HepG2 (cell line): ENCODE measurements around the gene PRRT2. TPM values are rescaled to one million over a fixed set of nuclear protein-coding genes. Genes with fewer than 3 reads are reported as not detected.

Experiments used
- AGO2 ChIP-seq: fragments of 200-400 bp; formaldehyde crosslinking; optimal IDR thresholded peaks from 2 replicates; pipeline ENCODE3; 2017; ENCODE audit warnings: mild to moderate bottlenecking, low read depth, low read length, moderate library complexity
- HBP1 ChIP-seq: IDR thresholded peaks from 2 replicates; pipeline ENCODE4 v1.6.1; 2016; ENCODE audit warnings: low read depth, control low read depth
- HDAC1 ChIP-seq: sonication (generic); formaldehyde crosslinking; IDR thresholded peaks from 2 replicates; pipeline ENCODE4 v1.5.1; 2020; ENCODE audit warnings: mild to moderate bottlenecking, missing genetic modification reagents
- HDAC2 ChIP-seq: sonication (generic); formaldehyde crosslinking; IDR thresholded peaks from 2 replicates; pipeline ENCODE4 v1.4.0; 2020; ENCODE audit warnings: missing genetic modification reagents
- HES4 ChIP-seq: sonication (generic); formaldehyde crosslinking; IDR thresholded peaks from 2 replicates; pipeline ENCODE4 v1.9.0; 2021; ENCODE audit warnings: mild to moderate bottlenecking, missing genetic modification reagents, borderline replicate concordance
- HINFP ChIP-seq: sonication (generic); formaldehyde crosslinking; IDR thresholded peaks from 2 replicates; pipeline ENCODE4 v1.4.0; 2020; ENCODE audit warnings: low read depth, mild to moderate bottlenecking, missing genetic modification reagents
- IKZF5 ChIP-seq: IDR thresholded peaks from 2 replicates; pipeline ENCODE4 v1.6.1; 2018; ENCODE audit warnings: missing genetic modification reagents, mild to moderate bottlenecking, missing compliant biosample characterization
- IRF2 ChIP-seq: IDR thresholded peaks from 2 replicates; pipeline ENCODE4 v1.6.1; 2018; ENCODE audit warnings: missing genetic modification reagents, missing compliant biosample characterization
- PHF8 ChIP-seq: sonication (generic); formaldehyde crosslinking; IDR thresholded peaks from 2 replicates; pipeline ENCODE4 v1.5.0; 2020; ENCODE audit warnings: missing genetic modification reagents
- TCF7 ChIP-seq: sonication (generic); IDR thresholded peaks from 2 replicates; pipeline ENCODE4 v1.6.1; 2016; ENCODE audit warnings: antibody characterized with exemption, low read depth
- WIZ ChIP-seq: sonication (generic); formaldehyde crosslinking; IDR thresholded peaks from 2 replicates; pipeline ENCODE4 v1.5.1; 2020; ENCODE audit warnings: mild to moderate bottlenecking, missing genetic modification reagents
- ZFX ChIP-seq: sonication (generic); formaldehyde crosslinking; IDR thresholded peaks from 2 replicates; pipeline ENCODE4 v1.4.0; 2020; ENCODE audit warnings: mild to moderate bottlenecking, low read depth, missing genetic modification reagents, moderate library complexity
- ZNF225 ChIP-seq: sonication (generic); formaldehyde crosslinking; IDR thresholded peaks from 2 replicates; pipeline ENCODE4 v1.4.0; 2020; ENCODE audit warnings: mild to moderate bottlenecking, missing genetic modification reagents
- ZNF510 ChIP-seq: sonication (generic); formaldehyde crosslinking; IDR thresholded peaks from 2 replicates; pipeline ENCODE4 v1.4.0; 2020; ENCODE audit warnings: low read depth, mild to moderate bottlenecking, missing genetic modification reagents
- ZNF567 ChIP-seq: sonication (generic); formaldehyde crosslinking; IDR thresholded peaks from 2 replicates; pipeline ENCODE4 v1.8.1; 2023; ENCODE audit warnings: mild to moderate bottlenecking, missing genetic modification reagents, borderline replicate concordance
- ZNF569 ChIP-seq: sonication (generic); formaldehyde crosslinking; IDR thresholded peaks from 2 replicates; pipeline ENCODE4 v1.5.0; 2020; ENCODE audit warnings: mild to moderate bottlenecking, missing genetic modification reagents, moderate library complexity, borderline replicate concordance
- ZNF615 ChIP-seq: sonication (generic); formaldehyde crosslinking; IDR thresholded peaks from 2 replicates; pipeline ENCODE4 v1.5.0; 2020; ENCODE audit warnings: mild to moderate bottlenecking, missing genetic modification reagents, borderline replicate concordance
- ZNF687 ChIP-seq: sonication (generic); formaldehyde crosslinking; IDR thresholded peaks from 2 replicates; pipeline ENCODE4 v1.5.1; 2020; ENCODE audit warnings: mild to moderate bottlenecking, missing genetic modification reagents, moderate library complexity
- ZSCAN5A ChIP-seq: sonication (generic); formaldehyde crosslinking; IDR thresholded peaks from 2 replicates; pipeline ENCODE4 v1.8.0; 2022; ENCODE audit warnings: mild to moderate bottlenecking, missing genetic modification reagents, borderline replicate concordance
- polyA plus RNA-seq, 8 experiments: library from polyadenylated mRNA; depleted of rRNA in 3 of 8; stranded (reverse) in 7 of 8; unstranded in 1 of 8; fragments of >200 nt; fragmentation: Illumina TruSeq in 4 of 8; extraction: Trizol in 4 of 8; gene quantifications; 2 replicates each; pipeline versions ENCODE4 v1.2.1 to v1.2.3, GENCODE V29; 2011 to 2016; ENCODE audit warnings: low read depth in 4 of 8, missing spikeins in 1 of 8, mixed read lengths in 1 of 8; ENCODE audit not compliant: insufficient read depth in 1 of 8
- total RNA-seq, 5 experiments: library from RNA; depleted of rRNA; stranded (reverse); fragments of >200 nt; fragmentation: Illumina TruSeq; extraction: Trizol; gene quantifications; 2 replicates each; pipeline ENCODE4 v1.2.3, GENCODE V29; 2016; ENCODE audit warnings: low read depth in 1 of 5

The PRRT2 gene
- total and polyA plus RNA-seq, 2 of the 13 experiments (the other 11 are each of a cell fraction or from before 2014, with no cell fraction given): 0.51 to 1.1 TPM

GRCh38 chr16:29816694-29817441 is 4.9 kb downstream of the PRRT2 start (continued):
- TF ChIP-seq HINFP (no peak), HDAC2 (CRISPR knock-in tag) (no peak), WIZ (CRISPR knock-in tag) (peak; percentile 53; the same call in 1 of the 2 replicates), ZNF567 (no peak), ZFX (CRISPR knock-in tag) (no peak; the same call in 1 of the 2 replicates), HES4 (CRISPR knock-in tag) (peak; percentile 94), ZNF225 (CRISPR knock-in tag) (peak; percentile 81; the same call in 1 of the 2 replicates), HBP1 (CRISPR knock-in tag) (peak; percentile 64; the same call in 1 of the 2 replicates), AGO2 (peak; percentile 25), IKZF5 (CRISPR knock-in tag) (no peak), ZNF510 (CRISPR knock-in tag) (0 out of 2 replicates have a peak, but pooled peaks have one; percentile 56), HDAC1 (CRISPR knock-in tag) (no peak), PHF8 (CRISPR knock-in tag) (peak; percentile 20; the same call in 1 of the 2 replicates), ZNF687 (peak; percentile 31), ZNF615 (peak; percentile 54; the same call in 1 of the 2 replicates), TCF7 (no peak), ZNF569 (CRISPR knock-in tag) (no peak; the same call in 1 of the 2 replicates), ZSCAN5A (no peak), IRF2 (peak; percentile 13; the same call in 1 of the 2 replicates)
